Thyroid gland (tissue), 4 donors: Measurements from ENCODE around the gene ABRACL.

Source experiments
- POLR2A ChIP-seq, 2 donors: fragments of 450-650 bp; IDR thresholded peaks; one replicate each; pipeline ENCODE4 v1.6.1; 2017; ENCODE audit warnings: antibody characterized with exemption in 2 of 2, mild to moderate bottlenecking in 2 of 2, moderate library complexity in 1 of 2
- TF ChIP-seq, protein P1 (sequence below), 6 experiments: fragments of 200-600 bp in 3 of 6; fragments of 450-650 bp in 3 of 6; sonication (generic) in 3 of 6; IDR thresholded peaks; one replicate each; pipeline ENCODE4 v1.5.1; 2016 to 2019; ENCODE audit warnings: antibody characterized with exemption in 6 of 6, mild to moderate bottlenecking in 2 of 6, inconsistent platforms in 1 of 6, moderate library complexity in 1 of 6

DNA sequence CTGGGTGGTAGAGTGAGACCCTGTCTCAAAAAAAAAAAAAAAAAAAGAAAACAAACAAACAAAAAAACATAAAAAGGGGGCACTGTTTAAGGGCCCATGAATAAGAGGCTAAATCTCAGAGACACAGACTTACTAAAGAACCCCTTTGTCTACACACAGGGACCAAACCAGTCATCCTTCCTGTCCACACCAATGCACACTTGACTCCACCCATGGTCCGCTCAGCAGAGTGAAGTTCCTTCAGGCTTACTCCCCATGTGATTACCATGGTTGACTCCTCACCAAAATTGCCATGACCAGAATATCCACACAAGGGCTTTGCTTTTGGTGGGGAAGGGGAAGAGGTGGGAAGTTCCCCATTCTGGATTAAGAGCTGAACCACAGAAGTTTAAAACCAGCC is 21.1 kb upstream of the ABRACL start:
- TF ChIP-seq, protein P1, sequence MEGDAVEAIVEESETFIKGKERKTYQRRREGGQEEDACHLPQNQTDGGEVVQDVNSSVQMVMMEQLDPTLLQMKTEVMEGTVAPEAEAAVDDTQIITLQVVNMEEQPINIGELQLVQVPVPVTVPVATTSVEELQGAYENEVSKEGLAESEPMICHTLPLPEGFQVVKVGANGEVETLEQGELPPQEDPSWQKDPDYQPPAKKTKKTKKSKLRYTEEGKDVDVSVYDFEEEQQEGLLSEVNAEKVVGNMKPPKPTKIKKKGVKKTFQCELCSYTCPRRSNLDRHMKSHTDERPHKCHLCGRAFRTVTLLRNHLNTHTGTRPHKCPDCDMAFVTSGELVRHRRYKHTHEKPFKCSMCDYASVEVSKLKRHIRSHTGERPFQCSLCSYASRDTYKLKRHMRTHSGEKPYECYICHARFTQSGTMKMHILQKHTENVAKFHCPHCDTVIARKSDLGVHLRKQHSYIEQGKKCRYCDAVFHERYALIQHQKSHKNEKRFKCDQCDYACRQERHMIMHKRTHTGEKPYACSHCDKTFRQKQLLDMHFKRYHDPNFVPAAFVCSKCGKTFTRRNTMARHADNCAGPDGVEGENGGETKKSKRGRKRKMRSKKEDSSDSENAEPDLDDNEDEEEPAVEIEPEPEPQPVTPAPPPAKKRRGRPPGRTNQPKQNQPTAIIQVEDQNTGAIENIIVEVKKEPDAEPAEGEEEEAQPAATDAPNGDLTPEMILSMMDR (IDR thresholded peaks at IDR 0.05): no peak
- no peak for TF ChIP-seq POLR2A (IDR thresholded peaks at IDR 0.05)
